ENCODE results near the gene OXLD1. TPM values are rescaled to one million over a fixed set of nuclear protein-coding genes. Genes with fewer than 3 reads are reported as not detected.
A peak's percentile ranks its signal among the peaks of the same experiment; 100 is the strongest.

The OXLD1 gene
- total and polyA plus RNA-seq, 9 donors, result 9.9 to 21.8 (median 11.6) TPM

GRCh38 chr17:81710514-81711308 is 44.3 kb upstream of the OXLD1 start:
- Histone ChIP-seq H3K27me3 (ENCODE audit: control insufficient read depth, insufficient read depth, low read length) (peaks cover 18% of the 10 kb centered on the region), H3K9me3 (replicated peaks; ENCODE audit: control insufficient read depth, low read depth, low read length) (no peaks in the 10 kb centered on the region), H3K36me3 (ENCODE audit: control insufficient read depth, insufficient read depth, low read length) (peaks cover 30% of the 10 kb centered on the region), H3K4me3 (ENCODE audit: low read length) (no peak overlapping the region), H3K27ac (ENCODE audit: low read length) (no peak overlapping the region), H3K4me1 (ENCODE audit: control insufficient read depth, insufficient read depth, low read length) (peaks cover 38% of the 10 kb centered on the region)
- no peak for DNase-seq
- WGBS (ENCODE audit: insufficient coverage), result 4% methylated on average over 29 of the region's 29 CpGs

DNA sequence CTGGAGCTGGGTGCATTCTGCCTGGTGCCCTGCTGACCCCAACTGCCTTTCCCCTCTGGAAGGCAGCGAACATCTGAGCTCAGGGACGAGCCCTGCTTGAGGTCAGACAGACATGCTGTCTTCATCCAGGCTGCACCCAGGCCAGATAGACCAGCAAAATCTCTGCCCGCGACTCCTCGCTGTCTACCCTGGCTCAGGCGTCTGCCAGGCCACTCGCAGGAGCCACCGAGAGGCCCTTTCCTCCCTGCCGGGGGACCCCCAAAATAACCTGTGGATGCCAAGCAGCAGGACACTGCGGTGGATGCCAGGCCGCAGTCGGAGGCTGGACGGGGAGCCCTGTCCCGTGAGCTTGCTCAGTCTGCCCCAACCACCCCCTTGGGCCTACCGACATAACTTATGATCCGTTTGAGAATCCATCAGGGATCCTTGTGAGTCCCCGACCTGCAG is 42.4 kb upstream of the OXLD1 start:
- Histone ChIP-seq H3K4me3 (ENCODE audit: low read length) (no peak overlapping the region), H3K27me3 (ENCODE audit: control insufficient read depth, insufficient read depth, low read length) (peaks cover 18% of the 10 kb centered on the region), H3K36me3 (ENCODE audit: control insufficient read depth, insufficient read depth, low read length) (peaks cover 41% of the 10 kb centered on the region), H3K4me1 (ENCODE audit: control insufficient read depth, insufficient read depth, low read length) (peaks cover 41% of the 10 kb centered on the region), H3K27ac (ENCODE audit: low read length) (no peak overlapping the region), H3K9me3 (replicated peaks; ENCODE audit: control insufficient read depth, low read depth, low read length) (no peaks in the 10 kb centered on the region)
- WGBS (ENCODE audit: insufficient coverage), result 82% methylated on average over 17 of the region's 17 CpGs
- DNase-seq, result no peak

GRCh38 chr17:81707725-81708646 is 41.6 kb upstream of the OXLD1 start:
- no peak overlapping the region for H3K4me3 ChIP-seq (ENCODE audit: low read length)
- no peak overlapping the region for H3K27ac ChIP-seq (ENCODE audit: low read length)
- WGBS (ENCODE audit: insufficient coverage), result 73% methylated on average over 24 of the region's 25 CpGs
- DNase-seq, result no peak
- H3K4me1 ChIP-seq (ENCODE audit: control insufficient read depth, insufficient read depth, low read length), result peaks cover 33% of the 10 kb centered on the region
- peaks cover 18% of the 10 kb centered on the region for H3K27me3 ChIP-seq (ENCODE audit: control insufficient read depth, insufficient read depth, low read length)
- H3K9me3 ChIP-seq (replicated peaks; ENCODE audit: control insufficient read depth, low read depth, low read length), result no peaks in the 10 kb centered on the region
- H3K36me3 ChIP-seq (ENCODE audit: control insufficient read depth, insufficient read depth, low read length), result peaks cover 41% of the 10 kb centered on the region

GRCh38 chr17:81706757-81707624 is 40.6 kb upstream of the OXLD1 start:
- H3K4me3 ChIP-seq (ENCODE audit: low read length), result no peak overlapping the region
- H3K4me1 ChIP-seq (ENCODE audit: control insufficient read depth, insufficient read depth, low read length), result peaks cover 35% of the 10 kb centered on the region
- peaks cover 42% of the 10 kb centered on the region for H3K36me3 ChIP-seq (ENCODE audit: control insufficient read depth, insufficient read depth, low read length)
- DNase-seq, result no peak
- H3K27me3 ChIP-seq (ENCODE audit: control insufficient read depth, insufficient read depth, low read length), result peaks cover 18% of the 10 kb centered on the region
- no peaks in the 10 kb centered on the region for H3K9me3 ChIP-seq (replicated peaks; ENCODE audit: control insufficient read depth, low read depth, low read length)
- WGBS (ENCODE audit: insufficient coverage), result 89% methylated on average over 51 of the region's 54 CpGs
- H3K27ac ChIP-seq (ENCODE audit: low read length), result no peak overlapping the region

DNA sequence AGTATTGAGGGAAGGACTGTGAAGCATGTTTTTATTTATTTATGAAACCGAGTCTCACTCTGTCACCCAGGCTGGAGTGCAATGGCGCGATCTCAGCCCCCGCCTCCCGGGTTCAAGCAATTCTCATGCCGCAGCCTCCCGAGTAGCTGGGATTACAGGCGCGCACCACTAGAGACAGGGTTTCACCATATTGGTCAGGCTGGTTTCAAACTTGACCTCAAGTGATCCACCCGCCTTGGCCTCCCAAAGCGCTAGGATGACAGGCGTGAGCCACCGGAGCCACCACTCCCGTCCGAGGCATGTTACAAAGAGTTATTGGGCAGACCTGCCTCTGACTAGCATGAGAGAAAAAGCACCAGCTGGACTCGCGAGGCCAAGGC is 39.8 kb upstream of the OXLD1 start:
- Histone ChIP-seq H3K9me3 (replicated peaks; ENCODE audit: control insufficient read depth, low read depth, low read length) (no peaks in the 10 kb centered on the region), H3K27ac (ENCODE audit: low read length) (no peak overlapping the region), H3K27me3 (ENCODE audit: control insufficient read depth, insufficient read depth, low read length) (peaks cover 15% of the 10 kb centered on the region), H3K36me3 (ENCODE audit: control insufficient read depth, insufficient read depth, low read length) (peaks cover 50% of the 10 kb centered on the region), H3K4me1 (ENCODE audit: control insufficient read depth, insufficient read depth, low read length) (peaks cover 38% of the 10 kb centered on the region), H3K4me3 (ENCODE audit: low read length) (no peak overlapping the region)
- no peak for DNase-seq
- WGBS (ENCODE audit: insufficient coverage), result 95% methylated on average over 17 of the region's 17 CpGs

DNA sequence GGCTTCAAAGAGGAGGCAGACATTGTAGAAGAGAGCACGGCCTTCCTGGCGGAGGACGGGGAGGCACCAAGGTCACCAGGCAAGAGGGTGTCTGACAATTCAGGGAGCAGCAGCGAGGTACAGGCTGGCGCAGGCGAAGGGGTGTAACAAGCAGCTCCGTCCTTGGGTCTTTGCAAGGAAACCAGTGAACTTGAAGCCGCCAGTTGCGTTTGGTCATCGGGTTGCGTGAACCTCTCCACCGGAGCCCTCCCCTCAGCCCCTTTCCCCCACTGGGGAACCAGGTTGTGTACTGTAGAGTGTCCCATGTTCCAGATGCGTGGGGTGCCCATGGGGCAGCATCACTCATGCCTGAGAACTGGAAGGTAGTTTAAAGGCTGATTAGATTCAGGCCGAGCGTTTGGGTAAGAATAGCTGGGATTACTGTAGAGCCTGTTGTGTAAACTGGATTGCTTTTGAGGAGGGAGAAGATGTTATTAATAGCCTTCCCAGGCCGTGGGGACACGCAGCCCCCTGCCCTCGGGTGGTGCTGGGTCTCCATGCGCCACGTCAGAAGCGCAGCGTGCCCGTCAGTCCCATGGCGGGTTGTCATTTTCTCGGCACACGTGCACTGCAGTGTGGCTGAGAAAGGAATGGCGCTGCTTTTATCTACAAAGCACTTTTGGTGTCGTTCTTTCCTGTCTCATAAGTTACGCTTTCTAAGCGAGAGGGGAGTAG is 39.3 kb upstream of the OXLD1 start:
- no peak for DNase-seq
- WGBS (ENCODE audit: insufficient coverage), result 92% methylated on average over 24 of the region's 30 CpGs

GRCh38 chr17:81703747-81704654 is 37.6 kb upstream of the OXLD1 start:
- 31% methylated on average over 22 of the region's 27 CpGs for WGBS (ENCODE audit: insufficient coverage)
- Histone ChIP-seq H3K36me3 (ENCODE audit: control insufficient read depth, insufficient read depth, low read length) (peaks cover 62% of the 10 kb centered on the region), H3K9me3 (replicated peaks; ENCODE audit: control insufficient read depth, low read depth, low read length) (no peaks in the 10 kb centered on the region), H3K4me3 (ENCODE audit: low read length) (peak overlapping the region; percentile 82), H3K27ac (ENCODE audit: low read length) (peak overlapping the region; percentile 22), H3K4me1 (ENCODE audit: control insufficient read depth, insufficient read depth, low read length) (peaks cover 31% of the 10 kb centered on the region), H3K27me3 (ENCODE audit: control insufficient read depth, insufficient read depth, low read length) (no peaks in the 10 kb centered on the region)
- DNase-seq, result no peak

More for the DNA sequence above, 39.3 kb upstream of the OXLD1 start:
- peaks cover 56% of the 10 kb centered on the region for H3K36me3 ChIP-seq (ENCODE audit: control insufficient read depth, insufficient read depth, low read length)
- H3K9me3 ChIP-seq (replicated peaks; ENCODE audit: control insufficient read depth, low read depth, low read length), result no peaks in the 10 kb centered on the region
- no peak overlapping the region for H3K27ac ChIP-seq (ENCODE audit: low read length)
- H3K27me3 ChIP-seq (ENCODE audit: control insufficient read depth, insufficient read depth, low read length), result peaks cover 10% of the 10 kb centered on the region
- no peak overlapping the region for H3K4me3 ChIP-seq (ENCODE audit: low read length)
- peaks cover 37% of the 10 kb centered on the region for H3K4me1 ChIP-seq (ENCODE audit: control insufficient read depth, insufficient read depth, low read length)

DNA sequence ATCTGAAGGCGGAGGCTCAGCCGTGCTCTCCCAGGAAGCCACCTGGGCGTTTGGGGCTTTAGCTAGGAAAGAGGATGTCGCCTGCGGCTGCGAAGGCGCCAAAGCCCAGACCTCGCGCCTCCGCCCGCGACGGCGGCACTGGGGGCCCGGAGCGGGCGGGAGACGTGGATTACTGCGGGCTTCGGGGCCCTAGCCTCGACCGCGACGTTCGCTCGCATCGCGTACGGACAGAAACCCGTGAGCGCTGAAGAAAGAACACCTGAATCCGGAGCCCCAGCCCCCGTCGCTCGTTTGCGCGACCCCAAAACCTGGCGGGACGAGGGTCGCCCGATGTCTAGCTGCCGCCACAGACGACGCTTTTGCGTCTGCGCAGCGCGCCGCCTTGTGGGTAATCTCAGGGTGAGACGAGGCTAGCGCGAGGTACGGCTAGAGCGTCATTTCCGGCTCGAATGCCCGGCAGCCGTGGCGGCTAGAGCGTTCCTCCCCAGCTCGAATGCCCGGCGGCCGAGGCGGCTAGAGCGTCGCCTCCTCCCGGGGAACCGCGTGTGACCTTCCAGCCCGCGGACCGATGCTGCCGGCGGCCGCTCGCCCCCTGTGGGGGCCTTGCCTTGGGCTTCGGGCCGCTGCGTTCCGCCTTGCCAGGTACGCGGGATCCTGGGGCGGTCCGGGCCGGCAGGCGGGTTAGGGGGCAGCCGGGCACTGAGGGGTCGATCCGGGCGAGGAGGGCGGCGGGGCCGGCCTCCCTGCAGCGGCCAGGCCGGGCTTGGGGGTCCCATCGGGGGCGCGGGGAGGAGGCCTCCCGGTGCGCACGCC is 36.7 kb upstream of the OXLD1 start, which contains the start of gene MRPL12:
Gene MRPL12 (plus strand): TSS at position 434 of the 813 bp plus-strand sequence. CDS start 135 bp downstream, at position 569.
- H3K27me3 ChIP-seq (ENCODE audit: control insufficient read depth, insufficient read depth, low read length), result no peaks in the 10 kb centered on the region
- DNase-seq, result peak; percentile 98
- WGBS (ENCODE audit: insufficient coverage), result under 1% methylated on average over 102 of the region's 102 CpGs
- no peaks in the 10 kb centered on the region for H3K9me3 ChIP-seq (replicated peaks; ENCODE audit: control insufficient read depth, low read depth, low read length)
- peaks cover 62% of the 10 kb centered on the region for H3K36me3 ChIP-seq (ENCODE audit: control insufficient read depth, insufficient read depth, low read length)
- H3K27ac ChIP-seq (ENCODE audit: low read length), result peak within 1 kb of the TSS; percentile 84
- H3K4me3 ChIP-seq (ENCODE audit: low read length), result peak within 1 kb of the TSS; percentile 82
- H3K4me1 ChIP-seq (ENCODE audit: control insufficient read depth, insufficient read depth, low read length), result peaks cover 31% of the 10 kb centered on the region

Measured in muscle of leg (tissue), 11 donors.